Endometrial microvascular endothelial cells (primary cell): ENCODE results near the gene FREY1. TPM values are rescaled to one million over a fixed set of nuclear protein-coding genes. Genes with fewer than 3 reads are reported as not detected.

ENCODE experiments used
- in situ Hi-C: cut with HindIII; loops from 2 replicates; pipeline ENCODE4 v1.10.0; 2017; ENCODE audit warnings: low sequenced_read_pairs, low pct_unique_long_range_greater_than_20kb; ENCODE audit errors: inconsistent ontology term
- total RNA-seq: library from RNA; depleted of rRNA; stranded (reverse); fragments of >200 nt; gene quantifications from one replicate; pipeline ENCODE4 v1.2.3, GENCODE V29; 2015; ENCODE audit errors: inconsistent ontology term

Gene FREY1
- total RNA-seq, result not detected

DNA sequence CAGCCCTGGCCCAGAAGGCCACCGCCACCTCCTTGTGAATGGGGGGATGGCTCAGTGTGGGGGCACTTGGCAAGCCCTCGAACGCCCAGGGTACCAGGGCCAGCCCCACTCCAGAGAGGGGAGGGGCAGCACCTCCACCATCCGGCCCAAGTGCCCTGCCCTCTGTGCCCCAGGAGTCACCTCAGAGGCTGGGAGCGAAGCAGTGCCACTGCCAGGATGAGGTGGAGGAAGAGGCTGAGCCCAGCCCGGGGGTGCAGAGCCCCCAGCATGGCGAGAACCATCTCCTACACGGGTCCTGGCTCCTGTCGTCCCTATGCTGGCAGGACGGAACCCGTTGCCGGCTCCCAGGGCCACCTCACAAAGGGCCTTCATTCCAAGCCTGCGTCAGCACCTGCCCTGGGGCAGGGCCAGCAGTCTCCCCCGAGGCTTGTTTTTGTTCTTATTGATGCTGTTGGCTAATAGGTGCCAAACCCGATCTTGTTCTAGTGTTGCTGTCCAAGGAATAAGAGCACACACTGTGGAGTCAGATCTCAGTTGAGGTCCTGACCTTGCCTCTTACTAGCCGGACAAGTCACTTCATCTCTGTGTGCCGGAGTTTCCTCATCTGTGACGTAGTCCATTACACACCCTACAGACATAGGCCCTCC is at the start of gene FREY1:
TSS of gene FREY1 (minus strand) at position 307 of the 647 bp plus-strand sequence. CDS start at position 281, 26 bp downstream.
- in situ Hi-C loops, result no loop called here

DNA sequence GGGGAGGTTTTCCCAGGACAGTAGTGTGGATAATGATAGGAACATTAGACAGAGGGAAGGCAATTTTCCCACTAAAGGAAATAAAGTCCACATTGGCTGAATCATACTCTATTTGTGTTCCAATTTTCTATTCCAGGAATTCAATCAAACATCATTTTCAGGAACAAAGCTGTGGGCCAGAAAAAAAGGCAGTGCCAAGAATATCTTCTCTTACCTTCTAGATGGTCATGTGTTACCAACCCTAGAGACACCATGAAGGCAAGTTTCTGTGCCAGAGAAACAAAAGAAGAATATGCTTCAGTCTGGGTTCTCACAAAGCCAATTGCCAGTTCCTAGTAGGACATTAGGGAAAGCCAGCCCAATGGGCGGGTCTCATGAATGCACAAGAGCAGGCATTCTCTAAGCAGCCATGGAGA is 42.9 kb upstream of the FREY1 start:
- in situ Hi-C loops, result no loop called here

DNA sequence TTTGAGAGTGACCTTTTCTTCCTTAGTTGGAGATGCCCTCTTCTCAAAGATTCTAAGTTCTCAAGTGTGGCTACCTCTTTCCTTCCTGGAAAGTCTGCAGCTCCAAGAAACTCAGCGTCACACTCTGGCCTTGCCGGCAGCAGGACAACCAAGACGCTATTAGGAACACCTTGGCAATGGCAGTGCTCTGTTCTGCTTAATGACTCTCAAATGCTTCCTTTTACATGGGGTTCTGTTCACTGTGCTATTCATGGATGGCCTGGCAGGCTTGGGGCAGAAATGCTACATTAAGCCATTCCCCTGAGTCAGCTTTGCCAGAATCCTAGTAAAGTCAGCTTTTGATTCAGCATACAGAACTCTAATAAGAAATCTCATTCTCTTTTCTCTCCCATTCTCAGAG is 41.3 kb upstream of the FREY1 start:
- in situ Hi-C loops, result no loop called here

DNA sequence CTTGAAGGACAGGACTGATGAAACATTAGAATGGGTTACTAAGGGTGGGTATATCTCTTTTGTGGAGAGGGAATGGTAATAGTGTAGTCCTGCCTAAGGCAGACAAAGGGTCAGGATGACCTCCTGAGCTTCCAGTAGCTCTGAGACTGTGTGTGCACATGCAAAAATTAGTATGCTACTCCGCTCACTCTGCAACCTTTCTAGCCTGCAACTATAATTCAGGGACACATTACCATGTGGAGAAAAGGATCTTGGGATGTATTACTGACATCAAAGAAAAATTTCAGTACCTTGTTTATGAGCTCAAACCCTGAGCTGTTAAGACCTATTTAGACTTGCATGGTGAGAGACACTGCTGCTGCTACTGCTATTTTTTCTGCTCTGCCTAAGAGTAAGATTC is 40.8 kb upstream of the FREY1 start:
- in situ Hi-C loops, result no loop called here

- in situ Hi-C loops, result no loop called here
These were observed 38.4 kb upstream of the FREY1 start for GRCh38 chr11:45945397-45945999.

DNA sequence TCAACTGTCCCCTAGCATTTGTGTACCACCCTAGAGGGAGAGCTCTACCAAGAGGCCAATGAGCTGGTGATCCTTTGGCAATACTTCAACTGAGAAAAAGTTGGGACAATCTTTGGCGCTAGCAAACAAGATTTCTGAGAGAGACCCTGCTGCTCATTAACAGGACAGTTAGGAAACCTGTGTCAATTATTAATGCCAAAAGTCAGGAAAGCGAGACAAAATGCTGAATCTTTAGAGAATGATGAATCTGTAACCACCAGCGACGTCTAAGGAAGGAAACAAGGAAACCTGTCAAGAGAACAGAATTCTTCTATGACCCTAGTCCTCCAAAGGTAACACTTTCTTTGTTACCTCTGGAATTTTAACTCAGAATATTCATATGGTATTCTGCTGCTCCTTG is 35.3 kb upstream of the FREY1 start:
- in situ Hi-C loops, result no loop called here

GRCh38 chr11:45941285-45941684 is 34.2 kb upstream of the FREY1 start:
- in situ Hi-C loops, result no loop called here

- in situ Hi-C loops, result no loop called here
These were observed 32.8 kb upstream of the FREY1 start for GRCh38 chr11:45939836-45940235.

GRCh38 chr11:45937916-45938315 is 30.8 kb upstream of the FREY1 start:
- in situ Hi-C loops, result no loop called here

- in situ Hi-C loops, result no loop called here
These were observed 29.5 kb upstream of the FREY1 start for GRCh38 chr11:45936511-45937054.

DNA sequence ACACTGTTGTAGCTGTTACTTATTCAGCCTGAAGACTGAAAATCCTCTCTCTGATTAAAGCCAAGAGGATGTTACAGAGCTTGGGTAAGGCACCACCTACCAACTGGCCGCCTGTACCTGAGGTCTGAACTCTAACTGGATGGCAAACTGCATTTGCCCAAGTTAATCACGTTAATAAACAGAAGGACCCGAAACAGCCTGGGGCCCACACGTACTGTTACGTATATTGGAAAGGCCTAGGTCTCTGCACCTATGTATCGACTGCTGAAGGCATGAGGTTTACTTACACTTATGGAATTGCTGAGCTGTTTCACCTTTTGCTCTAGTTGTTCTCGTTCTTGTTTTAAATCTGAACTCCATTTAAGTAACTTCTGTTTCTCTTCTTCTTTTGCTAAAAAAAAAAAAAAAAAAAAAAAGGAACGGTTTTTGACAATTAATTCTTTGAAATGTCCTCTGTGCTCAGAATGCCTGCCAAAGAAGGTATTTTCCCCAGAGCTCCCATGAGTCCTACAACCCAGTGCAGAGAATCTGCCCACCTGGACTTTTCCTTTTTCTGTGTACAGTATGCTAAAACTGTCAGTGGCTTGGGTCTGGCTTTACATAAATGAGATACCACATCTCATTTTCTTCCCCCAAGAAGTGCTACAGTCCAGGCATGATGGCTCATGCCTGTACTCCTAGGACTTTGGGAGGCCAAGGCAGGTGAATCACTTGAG is 28.4 kb upstream of the FREY1 start:
- in situ Hi-C loops, result no loop called here

- in situ Hi-C loops, result no loop called here
These were observed 27.7 kb upstream of the FREY1 start for GRCh38 chr11:45934580-45935318.

- in situ Hi-C loops, result no loop called here
These were observed 26.9 kb upstream of the FREY1 start for GRCh38 chr11:45933846-45934579.

- in situ Hi-C loops, result no loop called here
These were observed 26.2 kb upstream of the FREY1 start for GRCh38 chr11:45933131-45933831.

DNA sequence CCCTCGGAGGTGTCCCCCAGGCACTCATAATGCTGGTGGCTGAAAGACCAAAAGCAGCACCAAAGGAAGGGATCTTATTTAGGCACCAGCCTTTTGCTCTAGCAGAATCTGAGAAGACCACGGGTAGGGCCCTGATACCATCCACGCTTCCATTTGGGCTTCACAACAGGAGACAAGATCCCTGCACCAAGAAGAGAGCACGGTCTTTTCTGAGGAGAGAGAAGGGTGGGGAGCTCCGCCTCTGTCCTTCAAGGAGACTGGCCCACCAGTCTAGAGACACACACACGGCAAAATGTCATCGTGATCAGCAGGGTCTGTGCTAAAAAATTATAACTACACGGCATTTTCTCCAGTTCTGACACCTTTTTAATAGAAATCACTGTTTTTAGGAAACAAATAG is 25.1 kb upstream of the FREY1 start:
- in situ Hi-C loops, result no loop called here

- in situ Hi-C loops, result no loop called here
These were observed 24.7 kb upstream of the FREY1 start for GRCh38 chr11:45931739-45932138.

DNA sequence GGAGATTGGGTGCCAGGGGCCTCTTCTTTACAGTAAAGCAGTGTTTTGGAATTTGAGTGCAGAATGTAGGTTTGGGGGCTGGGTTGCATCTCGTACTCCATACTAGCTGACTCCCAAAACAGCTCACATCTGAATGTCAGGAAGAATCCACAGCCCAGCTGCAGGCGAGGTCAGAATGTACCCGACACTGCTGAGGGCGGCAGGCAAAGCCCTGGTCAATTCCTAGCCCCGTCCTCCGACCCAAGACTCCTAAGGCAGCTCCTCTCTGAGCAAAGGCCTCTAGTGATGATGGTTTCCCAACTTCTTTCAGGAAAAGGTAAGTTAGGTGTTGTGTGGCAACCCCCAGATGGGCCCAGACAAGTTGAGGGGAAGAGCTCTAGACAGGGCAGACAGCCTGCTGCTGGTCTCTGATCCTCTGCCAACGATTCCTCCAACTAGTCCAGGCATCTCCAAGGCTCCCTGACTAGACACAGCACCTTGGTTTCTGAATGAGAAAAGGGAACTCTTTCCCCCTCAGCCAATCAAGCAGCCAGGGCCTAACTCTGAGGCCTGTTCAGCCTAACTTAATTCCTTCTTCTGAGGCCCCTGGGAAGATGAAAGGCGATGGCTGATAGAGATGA is 24.0 kb upstream of the FREY1 start:
- in situ Hi-C loops, result no loop called here
